ENCODE measurements around the gene TOB2.
"Not testable (repeated sequence)": the region's sequence is repeated elsewhere in the genome, so short reads cannot be mapped to it uniquely, and the experiment has no call there.

The TOB2 gene

DNA sequence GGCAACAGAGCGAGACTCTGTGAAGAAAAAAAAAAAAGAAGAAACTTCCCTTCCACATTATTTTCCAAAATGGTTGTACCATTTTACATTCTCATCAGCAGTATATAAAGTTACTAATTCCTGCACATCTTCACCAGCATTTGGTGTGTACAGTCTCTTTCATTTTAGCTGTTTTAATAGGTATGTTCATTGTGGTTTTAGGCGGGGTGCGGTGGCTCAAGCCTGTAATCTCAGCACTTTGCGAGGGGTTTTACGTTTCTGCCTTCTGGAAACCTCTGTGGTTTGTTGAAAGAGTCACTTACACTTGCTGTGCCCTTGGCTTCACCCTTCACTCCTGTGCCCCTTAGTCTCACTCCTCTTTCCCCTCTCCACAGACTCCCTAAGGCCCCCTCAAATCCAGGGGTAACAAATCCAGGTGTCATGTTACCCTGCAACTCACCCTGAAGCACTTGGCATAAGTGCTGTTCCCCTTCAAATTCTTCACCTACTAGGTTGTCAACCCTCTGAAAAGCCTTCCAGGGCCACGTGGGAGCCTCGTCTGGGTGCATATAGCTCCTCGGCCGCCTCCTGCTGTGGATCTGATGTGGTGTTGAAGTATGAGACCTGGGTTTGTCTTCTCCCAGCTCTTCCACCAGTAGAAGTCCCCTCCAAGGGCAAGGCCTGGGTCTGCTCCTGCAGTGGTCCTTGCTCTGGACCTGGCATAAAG is 20.8 kb downstream of the TOB2 start:
- DNase-seq, result no peak

DNA sequence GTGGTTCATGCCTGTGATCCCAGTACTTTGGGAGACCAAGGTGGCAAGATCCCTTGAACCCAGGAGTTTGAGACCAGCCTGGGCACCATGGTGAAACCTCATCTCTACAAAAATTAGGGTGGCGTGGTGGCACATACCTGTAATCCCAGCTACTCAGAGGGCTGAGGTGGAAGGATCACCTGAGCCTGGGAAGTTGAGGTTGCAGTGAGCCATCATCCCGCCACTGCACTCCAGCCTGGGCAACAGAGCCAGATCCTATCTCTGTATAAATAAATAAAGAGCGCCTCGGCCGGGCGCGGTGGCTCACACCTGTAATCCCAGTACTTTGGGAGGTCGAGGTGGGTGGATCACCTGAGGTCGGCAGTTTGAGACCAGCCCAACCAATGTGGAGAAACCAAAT is 27.9 kb downstream of the TOB2 start:
- DNase-seq, result no peak

DNA sequence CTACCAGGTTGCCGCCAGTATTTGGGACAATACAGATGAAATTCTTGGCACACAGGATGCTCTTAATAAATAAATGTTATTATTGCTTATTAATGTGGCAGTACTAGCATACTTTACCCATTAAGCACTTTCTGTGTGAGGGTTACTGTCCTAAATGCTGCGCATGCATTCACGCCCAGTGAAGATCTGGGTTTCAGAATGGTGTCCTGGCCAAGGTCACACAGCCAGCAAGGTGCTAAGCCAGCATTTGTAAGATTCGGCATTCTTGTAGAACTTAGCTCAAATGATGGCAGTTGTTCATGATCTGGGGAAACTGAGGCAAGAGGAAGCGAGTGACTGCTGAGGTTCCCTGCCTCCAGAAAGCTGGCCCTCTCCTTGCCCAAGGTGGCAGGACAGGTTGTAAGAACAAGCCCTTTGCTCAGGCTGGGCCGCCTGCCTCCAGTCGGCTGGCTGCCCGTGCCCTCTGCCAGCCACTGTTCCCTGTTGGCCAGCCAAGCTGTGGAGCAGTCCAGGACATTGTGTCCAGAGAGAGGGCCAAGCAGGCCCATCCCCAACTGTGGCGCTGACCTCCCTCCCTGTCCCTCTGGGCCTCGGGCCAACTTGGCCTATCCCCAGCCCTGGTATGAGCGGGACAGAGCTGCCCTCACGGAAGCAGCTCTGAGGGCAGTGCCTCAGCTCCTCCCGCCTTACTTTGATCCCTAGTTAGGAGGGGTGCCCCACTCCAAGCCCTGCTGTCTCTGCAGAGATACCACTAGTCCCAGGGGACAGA is 28.8 kb downstream of the TOB2 start:
- no peak for DNase-seq

DNA sequence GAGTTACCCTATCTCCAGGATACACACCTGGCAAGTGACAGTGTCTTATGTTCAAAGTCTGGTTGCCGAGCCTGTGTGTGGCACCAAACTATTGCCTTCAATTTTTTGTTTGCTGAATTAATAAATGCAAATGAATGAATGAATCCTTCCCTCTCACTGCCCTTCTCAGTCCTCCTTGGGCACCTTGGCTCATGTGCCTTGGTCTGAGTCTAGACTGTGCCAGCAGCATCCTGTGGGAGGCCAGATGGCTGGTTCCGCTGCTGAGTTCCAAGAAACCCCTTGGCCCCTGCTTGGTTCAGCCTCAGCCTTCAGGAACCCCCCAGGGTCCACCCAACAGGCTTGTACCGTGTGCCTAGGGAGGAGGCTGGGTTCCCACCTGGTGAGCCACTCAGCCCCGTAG is 31.0 kb downstream of the TOB2 start:
- no peak for DNase-seq

DNA sequence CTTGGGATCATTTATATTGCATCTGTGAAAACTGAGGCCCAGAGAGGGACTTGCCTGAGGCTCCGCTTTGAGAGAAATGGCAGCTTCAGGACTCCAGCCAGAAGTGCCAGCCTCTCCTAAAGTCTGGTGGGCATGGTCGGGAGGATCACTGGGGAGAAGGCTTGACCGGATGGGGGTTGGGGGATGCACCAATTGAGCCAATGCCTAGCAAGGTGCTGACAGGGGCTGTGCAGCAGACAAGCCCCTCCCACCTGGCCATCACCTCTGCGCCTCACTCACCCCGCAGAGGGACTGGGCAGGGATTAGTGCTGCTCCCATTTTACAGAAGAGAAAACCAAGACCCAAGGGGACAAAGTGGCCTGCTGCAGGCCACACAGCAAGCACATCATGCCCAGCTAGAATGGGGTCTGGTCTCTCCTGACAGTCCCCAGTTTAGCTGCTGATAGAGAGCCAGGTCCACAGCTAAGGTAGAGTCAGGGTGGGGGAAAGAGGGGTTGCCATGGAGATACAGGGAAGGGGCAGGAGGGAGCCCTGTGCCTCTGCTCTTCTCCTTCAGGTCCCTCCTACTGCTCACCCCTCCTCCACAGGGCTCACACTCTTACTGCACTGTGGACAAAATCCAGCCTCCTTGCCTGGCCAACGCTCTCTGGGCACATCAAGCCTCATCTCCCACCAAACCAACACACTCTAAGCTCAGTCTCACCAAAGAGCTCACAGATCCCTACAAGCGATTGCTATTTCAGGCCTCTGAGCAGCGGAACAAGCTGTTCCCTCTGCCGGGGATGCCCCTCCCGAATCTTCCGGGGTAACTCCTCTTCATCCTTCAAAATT is 35.4 kb downstream of the TOB2 start:
- DNase-seq, result no peak

DNA sequence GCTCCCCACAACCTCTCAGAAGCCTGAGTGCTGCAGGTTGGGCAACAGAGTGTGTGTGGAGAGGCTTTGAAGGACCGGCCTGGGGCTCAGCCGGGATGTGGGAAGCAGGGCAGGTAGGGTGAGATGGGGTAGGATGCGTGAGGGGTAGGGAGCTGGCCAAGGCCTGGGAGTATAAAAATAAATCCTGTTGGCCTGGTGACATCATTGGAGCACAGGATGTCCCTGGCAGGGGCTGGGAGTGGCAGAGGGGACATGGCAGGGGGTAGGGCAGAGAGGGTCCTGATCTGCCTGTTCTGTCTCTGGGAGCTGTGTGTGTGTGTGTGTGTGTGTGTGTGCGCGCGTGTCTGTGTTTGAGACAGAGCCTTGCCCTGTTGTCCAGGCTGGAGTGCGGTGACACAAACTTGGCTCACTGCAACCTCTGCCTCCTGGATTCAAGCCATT is 36.3 kb downstream of the TOB2 start:
- no peak for DNase-seq

DNA sequence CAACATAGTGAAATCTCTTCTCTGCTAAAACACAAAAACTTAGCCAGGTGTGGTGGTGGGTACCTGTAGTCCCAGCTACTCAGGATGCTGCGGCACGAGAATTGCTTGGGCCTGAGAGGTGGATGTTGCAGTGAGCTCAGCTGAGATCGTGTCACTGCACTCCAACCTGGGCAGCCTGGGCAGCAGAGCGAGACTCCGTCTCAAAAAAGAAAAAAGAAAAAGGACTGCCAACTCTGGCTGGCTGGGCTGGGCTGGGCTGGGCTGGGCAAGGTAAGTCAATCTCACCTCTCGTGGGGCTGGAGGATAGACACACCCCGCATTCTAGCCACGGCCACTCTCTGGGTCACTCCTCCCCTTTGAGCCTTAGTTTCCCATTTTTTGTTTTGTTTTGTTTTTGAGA is 37.9 kb downstream of the TOB2 start:
- DNase-seq, result no peak

DNA sequence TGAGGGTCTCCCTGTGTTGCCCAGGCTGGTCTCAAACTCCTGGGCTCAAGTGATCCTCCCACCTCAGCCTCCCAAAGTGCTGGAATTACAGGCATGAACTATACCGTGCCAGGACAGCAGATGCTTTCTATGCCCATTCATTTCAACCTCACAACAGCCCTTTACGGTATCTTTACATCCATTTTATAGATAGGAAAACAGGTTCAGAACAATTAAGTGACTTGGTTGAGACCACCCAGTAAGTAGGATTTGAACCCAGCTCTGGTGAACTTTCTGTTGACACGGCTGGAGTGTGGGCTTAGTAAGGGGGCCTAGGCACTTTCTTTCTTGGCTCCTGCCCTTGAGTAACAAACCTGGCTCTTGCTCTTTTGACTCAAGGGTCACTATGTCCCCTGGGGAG is 39.2 kb downstream of the TOB2 start:
- no peak for DNase-seq

DNA sequence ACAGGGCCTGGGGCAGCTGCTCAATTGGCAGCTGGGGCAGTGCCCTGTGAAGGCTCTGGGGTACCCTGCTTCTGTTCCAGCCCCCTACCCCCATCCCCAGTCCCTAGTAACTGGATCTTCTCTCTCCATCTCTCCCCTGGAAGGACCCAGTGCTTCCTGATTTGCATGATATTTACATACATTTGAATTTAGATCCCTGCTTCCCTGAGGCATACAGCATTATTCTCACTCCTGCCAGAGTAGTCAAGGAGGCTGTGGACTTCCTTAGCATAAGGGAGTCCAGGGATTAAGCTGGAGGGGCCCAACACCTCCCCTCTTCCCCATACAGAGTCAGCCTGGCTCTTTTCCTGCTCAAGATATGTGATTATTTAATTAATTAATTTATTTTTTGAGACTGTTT is 40.2 kb downstream of the TOB2 start:
- no peak for DNase-seq

DNA sequence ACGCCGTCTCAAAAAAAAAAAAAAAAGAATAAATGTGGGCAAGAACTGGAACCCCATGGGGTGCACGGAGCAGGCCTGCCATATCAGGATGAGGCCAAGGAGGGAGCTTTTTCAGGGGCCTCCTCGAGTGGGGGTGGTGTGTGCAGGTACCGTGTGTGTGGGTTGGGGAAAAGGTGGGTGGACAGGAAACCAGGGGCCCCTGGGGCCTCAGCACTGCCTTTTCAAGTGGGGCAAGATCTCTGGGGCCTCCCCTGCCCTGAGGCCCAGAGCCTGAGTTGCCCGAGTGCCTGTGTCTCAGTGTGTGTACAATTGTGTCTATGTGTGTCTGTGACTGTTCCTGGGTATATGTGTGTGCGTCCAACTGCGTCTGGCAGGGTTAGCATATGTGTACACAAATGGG is 41.0 kb downstream of the TOB2 start:
- no peak for DNase-seq

DNA sequence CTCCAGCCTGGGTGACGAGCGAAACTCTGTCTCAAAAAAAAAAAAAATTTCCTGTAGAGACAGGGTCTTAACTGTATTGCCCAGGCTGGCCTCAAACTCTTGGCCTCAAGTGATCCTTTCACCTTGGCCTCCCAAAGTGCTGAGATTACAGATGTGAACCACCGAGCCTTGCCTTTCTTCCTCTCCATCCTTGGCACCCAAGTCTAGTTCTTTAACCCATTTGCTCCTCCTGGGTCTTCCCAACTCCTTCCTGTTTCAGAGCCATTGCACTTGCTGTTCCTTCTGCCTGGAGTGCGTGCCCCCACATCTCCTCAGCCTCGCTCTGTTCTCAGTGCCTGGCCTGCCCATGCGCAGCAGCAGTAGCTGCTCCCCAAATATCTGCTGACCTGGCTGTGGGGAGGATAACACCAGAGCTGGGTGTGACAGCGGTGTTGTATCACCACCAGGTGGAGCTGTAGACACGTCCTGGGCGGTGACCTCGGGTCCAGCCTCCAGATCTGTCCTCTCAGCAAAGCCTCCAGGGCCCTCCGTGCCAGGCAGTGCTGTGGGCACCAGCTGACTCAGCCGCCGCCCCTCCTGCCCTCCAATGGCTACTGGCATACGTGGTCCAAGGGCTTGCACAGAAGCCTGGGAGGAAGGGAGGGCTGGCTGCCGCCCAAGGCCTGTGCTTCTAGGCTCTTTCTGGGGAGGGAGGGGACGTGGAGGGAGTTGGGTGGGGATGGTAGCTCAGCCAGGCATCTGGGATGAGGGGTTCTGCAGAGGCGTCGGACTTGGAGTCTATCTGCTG is 42.9 kb downstream of the TOB2 start:
- peak; percentile 74 for DNase-seq

DNA sequence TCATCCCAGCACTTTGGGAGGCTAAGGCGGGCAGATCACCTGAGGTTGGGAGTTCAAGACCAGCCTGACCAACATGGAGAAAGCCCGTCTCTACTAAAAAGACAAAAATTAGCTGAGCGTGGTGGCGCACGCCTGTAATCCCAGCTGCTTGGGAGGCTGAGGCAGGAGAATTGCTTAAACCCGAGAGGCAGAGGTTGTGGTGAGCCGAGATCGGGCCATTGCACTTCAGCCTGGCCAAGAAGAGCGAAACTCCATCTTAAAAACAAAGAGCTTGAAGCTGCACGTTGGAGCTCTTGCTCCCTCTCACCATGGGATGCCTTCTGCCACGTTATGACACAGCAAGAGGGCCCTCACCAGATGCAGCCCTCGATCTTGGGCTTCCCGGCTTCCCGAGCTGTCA is 43.8 kb downstream of the TOB2 start:
- DNase-seq, result not testable (repeated sequence)

DNA sequence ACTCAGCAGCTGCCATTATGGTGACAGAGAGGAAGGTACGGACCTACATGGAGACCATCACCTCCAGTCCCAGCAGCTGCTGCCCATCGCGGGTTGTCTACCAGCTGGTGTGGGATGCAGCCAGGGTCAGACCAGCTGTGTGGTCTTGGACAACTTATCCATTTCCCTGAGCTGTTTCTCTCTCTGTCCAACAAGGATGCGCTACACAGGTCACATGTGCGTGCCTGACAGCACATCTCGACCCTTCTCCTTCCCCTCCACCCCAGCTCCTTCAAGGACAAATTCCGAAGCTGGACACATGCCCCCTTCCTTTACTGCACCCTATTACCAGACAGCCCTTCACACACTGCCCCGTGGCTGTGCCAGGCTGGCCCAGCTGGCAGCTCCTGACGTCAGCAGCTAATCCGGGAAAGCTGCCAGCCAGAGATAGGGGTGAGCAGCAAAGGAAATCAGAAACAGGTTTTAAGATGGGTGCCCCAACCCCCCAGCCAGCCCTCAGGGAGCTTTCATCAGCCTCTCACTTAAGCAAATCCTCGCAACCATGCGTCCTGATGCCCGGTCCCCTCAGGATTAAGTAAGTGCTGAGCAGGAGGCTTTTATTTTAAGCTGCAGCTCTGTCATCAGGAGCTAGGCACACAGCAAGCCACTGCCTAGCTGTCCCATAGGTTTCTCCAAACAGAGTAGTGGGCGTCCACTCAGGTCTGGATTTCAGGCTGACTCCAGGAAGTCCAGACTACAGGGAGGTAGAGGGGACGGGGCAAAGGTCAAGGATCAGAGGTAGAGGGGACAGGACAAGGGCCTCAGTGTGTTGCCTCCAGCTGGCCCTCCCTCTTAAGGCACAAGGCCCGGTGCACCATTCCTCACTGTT is 44.6 kb downstream of the TOB2 start:
- no peak for DNase-seq

DNA sequence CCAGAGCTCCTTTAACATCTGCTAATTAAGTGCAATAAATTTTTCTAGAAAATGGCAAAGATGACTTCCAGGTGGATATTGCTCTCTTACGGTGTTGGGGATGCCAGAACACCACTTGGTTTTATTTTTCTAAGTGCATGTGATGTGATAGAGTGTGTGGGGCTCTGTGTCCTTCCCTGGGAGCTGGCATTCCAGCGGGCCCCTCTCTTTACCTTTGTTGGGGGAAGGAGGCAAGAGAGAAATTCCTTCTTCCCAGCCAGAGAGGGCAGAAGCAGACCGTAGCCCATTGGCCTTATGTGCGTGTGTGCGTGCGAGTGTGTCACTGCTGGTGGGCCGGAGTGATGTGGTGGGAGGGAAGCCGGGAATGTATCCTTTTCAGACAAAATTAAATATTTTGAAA is 47.7 kb downstream of the TOB2 start:
- no peak for DNase-seq

DNA sequence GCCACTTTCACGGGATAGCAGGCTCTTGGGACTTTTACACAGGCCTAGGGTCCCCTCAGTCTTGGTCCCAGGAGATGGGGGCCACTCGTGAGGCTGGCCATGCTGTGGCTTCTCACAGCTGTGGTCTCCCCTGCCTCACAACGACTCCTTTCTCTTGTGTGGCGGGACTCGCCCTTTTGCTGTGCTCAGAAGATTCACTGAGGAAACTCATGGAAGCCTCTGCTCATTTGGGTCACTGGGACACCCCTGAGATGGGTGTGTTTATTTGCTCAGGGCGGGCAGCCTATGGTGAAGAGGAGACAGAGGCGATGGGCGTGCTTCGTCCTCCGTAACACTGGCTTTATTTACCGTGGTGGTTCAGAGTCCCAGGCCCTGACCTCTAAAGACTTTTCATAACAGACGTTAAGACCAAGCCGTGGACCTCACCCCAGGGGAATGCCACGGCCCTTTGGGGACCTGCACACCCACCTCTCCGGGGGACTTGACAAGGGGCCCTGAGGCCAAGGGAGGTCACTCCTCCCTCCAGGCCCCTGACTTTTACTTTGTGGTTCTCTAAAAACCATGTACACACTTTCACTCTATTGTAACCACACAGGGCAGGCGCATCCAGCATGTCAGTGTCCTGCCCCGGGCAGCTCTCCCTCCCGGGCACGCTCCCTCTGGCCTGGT is 49.3 kb downstream of the TOB2 start:
- no peak for DNase-seq

DNA sequence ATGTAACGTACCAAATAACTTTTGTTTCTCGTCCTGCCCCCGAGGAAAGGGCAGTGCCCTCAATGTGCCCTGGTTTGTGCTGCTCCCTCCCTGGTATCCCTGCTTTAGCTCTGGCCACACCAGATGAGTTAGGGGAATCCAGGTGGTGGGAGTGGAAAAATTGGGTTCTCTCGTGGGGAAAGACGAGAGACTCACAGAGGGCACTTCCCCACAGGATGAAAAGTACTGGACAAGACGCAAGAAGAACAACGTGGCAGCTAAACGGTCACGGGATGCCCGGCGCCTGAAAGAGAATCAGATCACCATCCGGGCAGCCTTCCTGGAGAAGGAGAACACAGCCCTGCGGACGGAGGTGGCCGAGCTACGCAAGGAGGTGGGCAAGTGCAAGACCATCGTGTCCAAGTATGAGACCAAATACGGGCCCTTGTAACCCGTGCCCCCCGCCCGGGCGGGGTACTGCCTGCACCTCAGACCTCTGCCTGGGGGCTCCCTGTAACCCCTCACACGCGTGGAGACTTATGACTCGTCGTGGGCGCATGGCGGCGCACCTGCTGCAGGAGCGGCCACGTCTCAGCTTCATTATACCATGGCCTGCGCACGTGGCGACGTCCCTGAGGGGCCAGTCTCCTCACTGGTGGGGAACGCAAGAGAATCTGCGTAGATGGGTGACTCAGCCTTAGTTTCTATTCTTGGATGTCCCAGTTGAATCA is 50.9 kb downstream of the TOB2 start:
- no peak for DNase-seq

DNA sequence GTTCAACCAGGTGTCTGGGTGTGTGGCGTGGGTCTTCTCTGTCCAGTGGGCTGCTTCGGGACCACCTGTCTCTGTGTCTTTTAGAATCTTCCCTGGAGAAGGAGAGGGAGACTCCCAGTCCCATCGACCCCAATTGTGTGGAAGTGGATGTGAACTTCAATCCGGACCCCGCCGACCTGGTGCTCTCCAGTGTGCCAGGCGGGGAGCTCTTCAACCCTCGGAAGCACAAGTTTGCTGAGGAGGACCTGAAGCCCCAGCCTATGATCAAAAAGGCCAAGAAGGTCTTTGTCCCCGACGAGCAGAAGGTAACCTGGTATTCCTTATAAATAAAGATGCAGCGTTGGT is 52.6 kb downstream of the TOB2 start:
- no peak for DNase-seq

DNA sequence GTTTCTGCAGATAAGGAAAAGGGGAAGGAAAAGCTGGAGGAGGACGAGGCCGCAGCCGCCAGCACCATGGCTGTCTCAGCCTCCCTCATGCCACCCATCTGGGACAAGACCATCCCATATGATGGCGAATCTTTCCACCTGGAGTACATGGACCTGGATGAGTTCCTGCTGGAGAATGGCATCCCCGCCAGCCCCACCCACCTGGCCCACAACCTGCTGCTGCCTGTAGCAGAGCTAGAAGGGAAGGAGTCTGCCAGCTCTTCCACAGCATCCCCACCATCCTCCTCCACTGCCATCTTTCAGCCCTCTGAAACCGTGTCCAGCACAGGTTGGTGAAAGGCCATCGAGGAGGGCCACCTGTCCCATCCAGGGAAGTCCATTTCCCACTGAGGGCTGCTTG is 59.3 kb downstream of the TOB2 start:
- no peak for DNase-seq

DNA sequence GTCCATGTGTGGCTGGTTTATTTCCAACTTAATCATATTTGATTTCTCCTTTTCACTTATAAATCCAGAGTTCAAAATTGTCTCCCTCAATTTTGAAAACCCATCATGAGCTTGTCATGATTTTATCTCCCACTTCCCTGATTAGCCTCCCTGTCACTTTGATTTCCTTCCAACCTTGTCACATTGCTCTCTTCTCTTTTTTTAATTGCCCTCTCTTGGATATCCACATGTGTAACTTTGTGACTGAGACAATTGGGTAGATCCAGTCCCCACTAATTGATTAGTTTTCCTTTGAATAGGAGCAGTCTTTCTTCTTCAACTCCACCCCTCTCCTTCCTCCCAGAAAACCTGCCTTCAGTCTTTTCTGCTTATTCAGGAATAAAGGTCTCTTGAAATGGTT is 62.5 kb downstream of the TOB2 start:
- DNase-seq, result no peak
